ENCODE measurements around the gene KRT7.
"Not testable (repeated sequence)": the region's sequence is repeated elsewhere in the genome, so short reads cannot be mapped to it uniquely, and the experiment has no call there.

Gene KRT7

GRCh38 chr12:52255926-52256583, 23.0 kb downstream of the KRT7 start:
- Histone ChIP-seq H3K4me3 (ENCODE audit: severe bottlenecking) (no peak overlapping the region), H3K4me1 (ENCODE audit: insufficient read depth, poor library complexity, severe bottlenecking) (no peaks in the 10 kb centered on the region), H3K36me3 (ENCODE audit: low read depth) (no peaks in the 10 kb centered on the region), H3K9me3 (ENCODE audit: severe bottlenecking) (no peaks in the 10 kb centered on the region), H3K27ac (ENCODE audit: poor library complexity, severe bottlenecking) (no peak overlapping the region), H3K27me3 (ENCODE audit: insufficient read depth, poor library complexity, severe bottlenecking) (no peaks in the 10 kb centered on the region)
- DNase-seq (ENCODE audit: low spot score), result peak; percentile 29
- TF ChIP-seq CTCF (IDR thresholded peaks at IDR 0.05; ENCODE audit: poor library complexity, severe bottlenecking), result no peak
- no peak for ATAC-seq (ENCODE audit: low read depth)

- ATAC-seq (ENCODE audit: low read depth), result no peak
- peak; percentile 30 for DNase-seq (ENCODE audit: low spot score)
- TF ChIP-seq CTCF (IDR thresholded peaks at IDR 0.05; ENCODE audit: poor library complexity, severe bottlenecking), result no peak
- Histone ChIP-seq H3K4me3 (ENCODE audit: severe bottlenecking) (no peak overlapping the region), H3K27me3 (ENCODE audit: insufficient read depth, poor library complexity, severe bottlenecking) (no peaks in the 10 kb centered on the region), H3K27ac (ENCODE audit: poor library complexity, severe bottlenecking) (no peak overlapping the region), H3K4me1 (ENCODE audit: insufficient read depth, poor library complexity, severe bottlenecking) (no peaks in the 10 kb centered on the region), H3K9me3 (ENCODE audit: severe bottlenecking) (no peaks in the 10 kb centered on the region), H3K36me3 (ENCODE audit: low read depth) (no peaks in the 10 kb centered on the region)
These were observed 23.5 kb downstream of the KRT7 start for GRCh38 chr12:52256584-52256935.

GRCh38 chr12:52257074-52257551, 24.1 kb downstream of the KRT7 start:
- no peaks in the 10 kb centered on the region for H3K36me3 ChIP-seq (ENCODE audit: low read depth)
- H3K27me3 ChIP-seq (ENCODE audit: insufficient read depth, poor library complexity, severe bottlenecking), result no peaks in the 10 kb centered on the region
- no peaks in the 10 kb centered on the region for H3K9me3 ChIP-seq (ENCODE audit: severe bottlenecking)
- no peaks in the 10 kb centered on the region for H3K4me1 ChIP-seq (ENCODE audit: insufficient read depth, poor library complexity, severe bottlenecking)
- no peak overlapping the region for H3K27ac ChIP-seq (ENCODE audit: poor library complexity, severe bottlenecking)
- DNase-seq (ENCODE audit: low spot score), result peak; percentile 39
- no peak for TF ChIP-seq CTCF (IDR thresholded peaks at IDR 0.05; ENCODE audit: poor library complexity, severe bottlenecking)
- no peak for ATAC-seq (ENCODE audit: low read depth)
- H3K4me3 ChIP-seq (ENCODE audit: severe bottlenecking), result no peak overlapping the region

GRCh38 chr12:52257922-52258321, 24.9 kb downstream of the KRT7 start:
- not testable (repeated sequence) for H3K4me1 ChIP-seq (ENCODE audit: insufficient read depth, poor library complexity, severe bottlenecking); H3K36me3 ChIP-seq (ENCODE audit: low read depth); H3K4me3 ChIP-seq (ENCODE audit: severe bottlenecking); ATAC-seq (ENCODE audit: low read depth); H3K27me3 ChIP-seq (ENCODE audit: insufficient read depth, poor library complexity, severe bottlenecking); H3K9me3 ChIP-seq (ENCODE audit: severe bottlenecking); H3K27ac ChIP-seq (ENCODE audit: poor library complexity, severe bottlenecking)
- DNase-seq (ENCODE audit: low spot score), result peak; percentile 34

- Histone ChIP-seq H3K36me3 (ENCODE audit: low read depth) (no peaks in the 10 kb centered on the region), H3K27me3 (ENCODE audit: insufficient read depth, poor library complexity, severe bottlenecking) (no peaks in the 10 kb centered on the region), H3K4me1 (ENCODE audit: insufficient read depth, poor library complexity, severe bottlenecking) (no peaks in the 10 kb centered on the region), H3K4me3 (ENCODE audit: severe bottlenecking) (no peak overlapping the region), H3K27ac (ENCODE audit: poor library complexity, severe bottlenecking) (no peak overlapping the region), H3K9me3 (ENCODE audit: severe bottlenecking) (no peaks in the 10 kb centered on the region)
- TF ChIP-seq CTCF (IDR thresholded peaks at IDR 0.05; ENCODE audit: poor library complexity, severe bottlenecking), result no peak
- DNase-seq (ENCODE audit: low spot score) (peak; percentile 35), ATAC-seq (ENCODE audit: low read depth) (no peak)
These were observed 25.4 kb downstream of the KRT7 start for GRCh38 chr12:52258335-52258901.
